Mucosa of rectum (tissue), 2 donors: Measurements from ENCODE around the gene MGAT5B.

Source experiments
- H3K27ac ChIP-seq, 2 donors: one replicate each; pipeline ENCODE4 v1.7.0; 2013; ENCODE audit warnings: inconsistent platforms in 2 of 2, low read depth in 2 of 2, low read length in 2 of 2
- H3K27me3 ChIP-seq, 2 donors: one replicate each; pipeline ENCODE4 v1.7.0; 2013; ENCODE audit warnings: low read length in 2 of 2; ENCODE audit not compliant: control insufficient read depth in 2 of 2, insufficient read depth in 2 of 2
- H3K36me3 ChIP-seq, 2 donors: one replicate each; pipeline ENCODE4 v1.7.0; 2013; ENCODE audit warnings: low read length in 2 of 2; ENCODE audit not compliant: control insufficient read depth in 2 of 2, insufficient read depth in 2 of 2
- H3K4me1 ChIP-seq, 2 donors: one replicate each; pipeline ENCODE4 v1.7.0; 2013; ENCODE audit warnings: low read length in 2 of 2, mild to moderate bottlenecking in 1 of 2; ENCODE audit not compliant: control insufficient read depth in 2 of 2, insufficient read depth in 2 of 2
- H3K4me3 ChIP-seq, 2 donors: one replicate each; pipeline ENCODE4 v1.7.0; 2013; ENCODE audit warnings: low read length in 2 of 2
- H3K9ac ChIP-seq, 2 donors: one replicate each; pipeline ENCODE4 v1.7.0; 2013; ENCODE audit warnings: low read length in 2 of 2, low read depth in 1 of 2, mild to moderate bottlenecking in 1 of 2
- H3K9me3 ChIP-seq, 2 donors: one replicate each; pipeline ENCODE4 v1.7.0; 2013; ENCODE audit warnings: low read length in 2 of 2; ENCODE audit not compliant: control insufficient read depth in 2 of 2
- donor health status: healthy.
- donor health status: Normal muscosa, but diverticular disease.

Gene MGAT5B

DNA sequence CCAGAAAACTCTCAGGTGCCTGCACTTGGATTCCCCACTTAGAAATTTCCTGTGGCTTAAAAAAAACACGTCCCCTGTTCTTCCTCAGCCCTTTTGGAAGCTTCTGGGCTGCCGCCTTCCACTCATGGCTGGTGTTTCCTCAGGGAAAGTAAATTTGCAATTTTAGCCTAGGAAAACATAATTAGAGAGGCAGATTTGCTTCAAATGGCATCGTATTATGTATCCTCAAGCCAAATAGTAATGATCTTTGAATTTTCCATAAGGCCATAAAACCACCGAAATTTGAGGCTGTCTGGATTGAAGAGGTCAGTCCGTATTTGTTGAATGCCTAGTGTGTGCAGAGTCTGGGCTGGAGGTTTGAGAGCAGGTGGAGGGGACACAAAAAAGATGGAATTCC lies 17.7 kb downstream of the MGAT5B start:
- Histone ChIP-seq H3K4me3 (no peak overlapping the region), H3K36me3 (no peaks in the 10 kb centered on the region), H3K9ac (no peak overlapping the region), H3K27ac (no peak overlapping the region), H3K4me1 (no peaks in the 10 kb centered on the region), H3K27me3 (peaks cover 0 to 3% of the 10 kb centered on the region in 2 donors), H3K9me3 (no peaks in the 10 kb centered on the region)

DNA sequence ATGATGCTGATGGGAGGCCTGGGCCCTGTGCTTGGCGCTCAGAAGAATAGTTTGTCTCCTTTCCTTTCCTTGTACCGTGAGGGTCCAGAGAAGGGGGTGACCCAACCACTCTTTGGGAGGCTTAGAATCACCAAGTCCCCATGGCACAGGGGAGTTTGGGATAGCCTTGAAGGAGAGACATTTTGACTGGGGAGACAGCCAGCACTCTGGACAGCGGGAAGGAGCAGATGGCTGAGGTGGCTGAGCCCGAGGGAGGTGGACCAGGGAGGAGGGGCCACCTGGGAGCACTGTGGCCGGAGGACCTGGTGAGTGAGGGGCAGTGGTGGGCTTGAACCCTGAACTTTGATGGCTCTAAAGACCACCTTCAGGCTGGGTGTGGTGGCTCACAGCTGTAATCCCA lies 18.2 kb downstream of the MGAT5B start:
- peaks cover 0 to 3% of the 10 kb centered on the region in 2 donors for H3K27me3 ChIP-seq
- no peaks in the 10 kb centered on the region for H3K36me3 ChIP-seq
- H3K4me1 ChIP-seq, result no peaks in the 10 kb centered on the region
- no peaks in the 10 kb centered on the region for H3K9me3 ChIP-seq
- no peak overlapping the region for H3K9ac ChIP-seq
- no peak overlapping the region for H3K27ac ChIP-seq
- H3K4me3 ChIP-seq, result no peak overlapping the region

DNA sequence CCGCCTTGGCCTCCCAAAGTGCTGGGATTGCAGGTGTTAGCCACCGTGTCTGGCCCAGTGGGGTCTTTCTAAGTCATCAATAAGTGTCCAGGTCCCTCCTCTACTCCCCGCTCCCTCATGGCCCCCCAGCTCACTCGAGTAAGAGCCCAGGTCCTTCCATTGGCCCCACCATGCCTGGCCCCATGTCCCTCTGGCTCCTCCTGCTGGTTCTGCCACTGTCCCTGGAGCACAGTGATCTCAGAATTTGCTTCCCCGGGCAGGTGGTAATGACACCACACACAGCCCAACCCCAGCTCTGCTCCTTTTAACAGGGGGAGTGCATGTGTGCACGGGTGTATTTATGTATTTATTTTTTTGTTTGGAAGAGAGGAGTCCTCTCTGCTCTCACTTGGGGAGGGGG lies 19.6 kb downstream of the MGAT5B start:
- Histone ChIP-seq H3K9me3 (no peaks in the 10 kb centered on the region), H3K4me1 (no peaks in the 10 kb centered on the region), H3K27ac (no peak overlapping the region), H3K27me3 (peaks cover 0 to 3% of the 10 kb centered on the region in 2 donors), H3K9ac (no peak overlapping the region), H3K4me3 (no peak overlapping the region), H3K36me3 (no peaks in the 10 kb centered on the region)

DNA sequence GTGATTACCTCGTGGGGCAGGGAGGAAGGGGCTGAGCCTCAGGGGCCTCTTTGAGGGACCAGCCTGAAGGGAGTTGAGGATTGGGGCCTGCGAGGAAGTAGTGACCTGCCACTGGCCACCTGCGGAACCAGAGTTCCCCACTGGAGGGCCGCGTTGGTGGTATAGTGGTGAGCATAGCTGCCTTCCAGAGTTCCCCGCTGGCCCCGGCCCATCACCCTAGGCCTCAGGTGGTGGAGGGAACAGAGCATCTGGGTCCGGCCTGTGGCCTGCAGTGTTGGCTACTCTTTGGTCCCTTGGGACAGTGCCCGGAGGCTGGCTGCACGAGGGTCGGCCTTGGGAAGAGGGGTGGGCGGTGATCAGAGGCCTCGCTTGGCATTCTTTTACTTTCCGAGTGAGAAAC lies 20.5 kb downstream of the MGAT5B start:
- H3K9me3 ChIP-seq, result no peaks in the 10 kb centered on the region
- H3K4me1 ChIP-seq, result no peaks in the 10 kb centered on the region
- peaks cover 0 to 3% of the 10 kb centered on the region in 2 donors for H3K27me3 ChIP-seq
- no peaks in the 10 kb centered on the region for H3K36me3 ChIP-seq
- H3K27ac ChIP-seq, result no peak overlapping the region
- H3K9ac ChIP-seq, result no peak overlapping the region
- no peak overlapping the region for H3K4me3 ChIP-seq

DNA sequence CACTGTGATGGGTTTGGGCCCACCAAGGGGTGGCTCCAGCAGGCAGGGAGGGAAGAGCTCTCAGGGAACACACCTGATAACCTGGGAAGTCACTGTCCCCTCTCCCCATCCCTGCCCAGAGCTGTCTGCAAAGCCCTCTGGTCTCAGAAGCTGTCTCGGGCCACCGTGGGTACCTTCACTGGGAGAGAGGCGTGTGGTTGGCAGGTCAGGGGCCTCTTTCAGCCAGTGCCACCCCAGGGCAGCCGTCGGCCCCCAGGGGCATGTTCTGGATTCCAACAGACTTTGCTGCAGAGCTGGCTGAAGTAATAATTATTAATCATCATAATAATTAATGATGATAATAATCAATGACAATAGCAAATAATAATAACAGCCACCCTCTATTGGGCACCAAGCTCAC lies 21.1 kb downstream of the MGAT5B start:
- H3K9me3 ChIP-seq, result no peaks in the 10 kb centered on the region
- H3K27me3 ChIP-seq, result peaks cover 0 to 3% of the 10 kb centered on the region in 2 donors
- H3K36me3 ChIP-seq, result no peaks in the 10 kb centered on the region
- H3K4me3 ChIP-seq, result no peak overlapping the region
- H3K9ac ChIP-seq, result no peak overlapping the region
- H3K4me1 ChIP-seq, result no peaks in the 10 kb centered on the region
- H3K27ac ChIP-seq, result no peak overlapping the region

DNA sequence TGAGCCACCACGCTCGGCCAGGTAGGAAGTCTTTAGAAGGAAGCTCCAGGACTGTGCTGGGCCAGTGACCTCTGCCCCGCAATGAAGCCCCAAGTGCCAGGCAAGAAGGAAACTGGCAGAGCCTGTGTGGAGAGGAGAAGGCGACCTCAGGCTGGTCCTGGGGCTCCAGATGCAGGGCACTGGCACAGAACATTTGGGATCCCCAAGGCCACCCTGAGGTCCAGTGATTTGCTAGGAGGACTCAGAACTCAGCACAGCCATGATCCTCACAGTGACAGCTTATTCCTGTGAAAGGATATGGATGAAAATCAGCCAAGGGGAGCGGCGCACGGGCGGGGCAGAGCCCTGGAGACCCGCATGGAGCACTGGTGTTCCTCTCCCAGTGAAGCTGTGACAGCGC lies 24.1 kb downstream of the MGAT5B start:
- Histone ChIP-seq H3K9me3 (no peaks in the 10 kb centered on the region), H3K4me3 (no peak overlapping the region), H3K27ac (no peak overlapping the region), H3K4me1 (no peaks in the 10 kb centered on the region), H3K27me3 (no peaks in the 10 kb centered on the region), H3K9ac (no peak overlapping the region), H3K36me3 (no peaks in the 10 kb centered on the region)

DNA sequence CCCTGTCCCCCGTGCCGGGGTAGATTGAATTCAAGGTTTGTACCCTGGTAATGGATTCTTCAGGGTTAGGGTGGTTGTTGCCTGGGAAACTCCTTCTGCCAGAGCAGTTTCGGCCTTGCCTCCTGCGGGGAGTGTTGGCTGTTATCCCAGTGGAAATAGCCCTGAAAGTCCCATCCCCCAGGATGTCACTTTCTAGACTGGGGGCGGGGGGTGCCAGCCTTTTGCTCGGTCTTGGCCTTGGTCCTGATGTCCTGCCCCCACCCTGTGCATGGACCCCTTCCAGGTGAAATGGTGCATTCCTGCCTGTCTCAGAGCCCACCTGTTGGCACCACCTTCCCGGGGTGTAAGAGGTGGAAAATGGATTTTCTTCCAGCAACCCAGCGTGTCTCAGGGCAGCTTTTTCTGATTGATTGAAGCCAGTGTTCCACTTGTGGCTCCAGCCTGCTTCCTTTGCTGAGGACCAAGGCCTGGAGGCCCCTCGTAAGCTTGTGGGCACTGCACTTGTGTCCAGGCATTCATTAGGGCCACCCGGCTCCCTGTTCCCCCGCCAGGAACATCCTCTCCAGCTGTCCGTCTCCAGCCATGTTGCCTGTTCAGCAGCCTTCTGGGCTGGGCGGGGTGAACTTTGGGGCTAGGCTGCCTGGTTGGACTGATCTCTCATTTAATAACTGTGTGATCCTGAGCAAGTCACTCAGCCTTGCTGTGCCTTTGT lies 25.6 kb downstream of the MGAT5B start:
- no peaks in the 10 kb centered on the region for H3K36me3 ChIP-seq
- H3K9ac ChIP-seq, result no peak overlapping the region
- no peak overlapping the region for H3K27ac ChIP-seq
- H3K4me1 ChIP-seq, result no peaks in the 10 kb centered on the region
- no peak overlapping the region for H3K4me3 ChIP-seq
- no peaks in the 10 kb centered on the region for H3K27me3 ChIP-seq
- no peaks in the 10 kb centered on the region for H3K9me3 ChIP-seq

DNA sequence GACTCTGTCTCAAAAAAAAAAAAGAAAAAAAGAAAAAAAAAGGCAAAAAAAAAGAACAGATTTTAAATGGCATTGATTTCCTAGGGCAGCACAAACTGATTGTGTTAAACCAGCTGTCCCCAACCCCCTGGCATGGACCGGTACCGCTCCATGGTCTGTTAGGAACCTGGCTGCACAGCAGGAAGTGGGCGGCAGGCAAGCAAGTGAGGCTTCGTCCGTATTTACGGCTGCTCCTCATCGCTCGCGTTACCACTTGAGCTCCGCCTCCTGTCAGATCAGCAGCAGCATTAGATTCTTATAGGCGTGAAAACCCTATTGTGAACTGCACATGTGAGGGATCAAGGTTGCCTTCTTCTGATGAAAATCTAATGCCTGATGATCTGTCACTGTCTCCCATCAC lies 26.6 kb downstream of the MGAT5B start:
- Histone ChIP-seq H3K27me3 (peaks cover 0 to under 1% of the 10 kb centered on the region in 2 donors), H3K36me3 (no peaks in the 10 kb centered on the region), H3K4me3 (no peak overlapping the region), H3K9ac (no peak overlapping the region), H3K4me1 (no peaks in the 10 kb centered on the region), H3K9me3 (no peaks in the 10 kb centered on the region), H3K27ac (no peak overlapping the region)

DNA sequence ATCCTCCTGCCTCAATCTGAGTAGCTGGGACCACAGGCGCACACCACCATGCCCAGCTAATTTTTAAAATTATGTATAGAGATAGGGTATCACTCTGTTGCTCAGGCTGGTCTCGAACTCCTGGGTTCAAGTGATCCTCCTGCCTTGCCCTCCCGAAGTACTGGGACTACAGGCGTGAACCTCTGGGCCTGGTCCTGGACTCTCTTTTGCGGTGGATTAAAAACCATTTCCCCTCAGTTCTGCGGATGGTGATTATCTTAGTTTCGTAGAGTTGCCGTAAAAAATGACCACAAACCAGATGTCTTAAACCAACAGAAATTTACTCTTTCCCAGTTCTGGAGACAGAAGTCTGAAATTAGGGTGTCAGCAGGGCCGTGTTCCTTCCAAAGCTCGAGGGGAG lies 28.8 kb downstream of the MGAT5B start:
- Histone ChIP-seq H3K36me3 (no peaks in the 10 kb centered on the region), H3K9me3 (no peaks in the 10 kb centered on the region)

DNA sequence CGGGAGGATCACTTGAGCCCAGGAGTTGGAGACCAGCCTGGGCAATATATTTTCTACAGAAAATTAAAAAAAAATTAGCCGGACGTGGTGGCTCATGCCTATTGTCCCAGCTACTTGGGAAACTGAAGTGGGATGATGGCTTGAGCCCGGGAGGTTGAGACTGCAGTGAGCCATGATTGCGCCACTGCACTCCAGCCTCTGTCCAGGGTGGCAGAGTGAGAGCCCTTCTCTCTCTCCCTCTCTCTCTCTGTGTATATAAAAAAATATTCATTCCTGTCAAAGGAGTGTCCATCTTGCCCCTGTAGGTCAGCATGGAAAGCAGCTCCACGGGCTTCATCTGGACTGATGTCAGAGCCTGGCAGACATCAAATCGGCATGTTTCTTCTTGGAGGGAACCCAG lies 31.2 kb downstream of the MGAT5B start:
- H3K4me1 ChIP-seq, result no peaks in the 10 kb centered on the region
- no peak overlapping the region for H3K9ac ChIP-seq
- H3K36me3 ChIP-seq, result no peaks in the 10 kb centered on the region
- peaks cover 0 to 2% of the 10 kb centered on the region in 2 donors for H3K27me3 ChIP-seq
- no peak overlapping the region for H3K4me3 ChIP-seq
- H3K9me3 ChIP-seq, result no peaks in the 10 kb centered on the region
- H3K27ac ChIP-seq, result no peak overlapping the region

More for the DNA sequence above, 28.8 kb downstream of the MGAT5B start:
- Histone ChIP-seq H3K27ac (no peak overlapping the region), H3K27me3 (peaks cover 0 to 2% of the 10 kb centered on the region in 2 donors), H3K9ac (no peak overlapping the region), H3K4me1 (no peaks in the 10 kb centered on the region), H3K4me3 (no peak overlapping the region)
